Lower lobe of right lung (tissue), 2 donors: ENCODE data around the gene WNK2. TPM values are rescaled to one million over a fixed set of nuclear protein-coding genes. Genes with fewer than 3 reads are reported as not detected.

Source experiments
- ATAC-seq, 2 donors: fragments of 200-7000 bp; cut with Tn5 transposase; one replicate each; pipeline ENCODE4 v1.9.1; 2020 to 2022; ENCODE audit warnings: mild to moderate bottlenecking in 2 of 2, moderate library complexity in 2 of 2
- DNase-seq: peaks from one replicate; pipeline ENCODE4 v3.0.0-alpha.2; 2020
- H3K27ac ChIP-seq: fragments of 200-600 bp; one replicate; pipeline ENCODE4 v1.8.0; 2022
- H3K27me3 ChIP-seq: fragments of 200-600 bp; one replicate; pipeline ENCODE4 v1.8.0; 2022; ENCODE audit warnings: low read depth
- H3K36me3 ChIP-seq: fragments of 200-600 bp; one replicate; pipeline ENCODE4 v1.8.0; 2022; ENCODE audit warnings: mild to moderate bottlenecking
- H3K4me1 ChIP-seq: fragments of 200-600 bp; one replicate; pipeline ENCODE4 v1.8.0; 2022
- H3K4me3 ChIP-seq: fragments of 200-600 bp; one replicate; pipeline ENCODE4 v1.8.0; 2022; ENCODE audit warnings: mild to moderate bottlenecking
- H3K9me3 ChIP-seq: fragments of 200-600 bp; one replicate; pipeline ENCODE4 v1.8.0; 2022
- intact Hi-C: fragments of 100-400 bp; cut with DNase I; formaldehyde crosslinking; loops from one replicate; pipeline ENCODE4 v1.11.0; 2022
- total RNA-seq: library from RNA; stranded (reverse); fragmentation: NEBNext Ultra II Directional; extraction: Animal tissue kit (Norgen Biotek cat#: 25700); gene quantifications from one replicate; pipeline ENCODE4 v1.2.1, GENCODE V29; 2021
- TF ChIP-seq, protein P1 (sequence below): fragments of 200-600 bp; IDR thresholded peaks from one replicate; pipeline ENCODE4 v1.8.0; 2022; ENCODE audit warnings: antibody characterized with exemption, mild to moderate bottlenecking
- donor health status: DM: no; HTN: yes; CAD: no; lungs with severe emphysema.

The WNK2 gene
- total RNA-seq, 1 donor from 2014 or later, result 7.7 TPM

DNA sequence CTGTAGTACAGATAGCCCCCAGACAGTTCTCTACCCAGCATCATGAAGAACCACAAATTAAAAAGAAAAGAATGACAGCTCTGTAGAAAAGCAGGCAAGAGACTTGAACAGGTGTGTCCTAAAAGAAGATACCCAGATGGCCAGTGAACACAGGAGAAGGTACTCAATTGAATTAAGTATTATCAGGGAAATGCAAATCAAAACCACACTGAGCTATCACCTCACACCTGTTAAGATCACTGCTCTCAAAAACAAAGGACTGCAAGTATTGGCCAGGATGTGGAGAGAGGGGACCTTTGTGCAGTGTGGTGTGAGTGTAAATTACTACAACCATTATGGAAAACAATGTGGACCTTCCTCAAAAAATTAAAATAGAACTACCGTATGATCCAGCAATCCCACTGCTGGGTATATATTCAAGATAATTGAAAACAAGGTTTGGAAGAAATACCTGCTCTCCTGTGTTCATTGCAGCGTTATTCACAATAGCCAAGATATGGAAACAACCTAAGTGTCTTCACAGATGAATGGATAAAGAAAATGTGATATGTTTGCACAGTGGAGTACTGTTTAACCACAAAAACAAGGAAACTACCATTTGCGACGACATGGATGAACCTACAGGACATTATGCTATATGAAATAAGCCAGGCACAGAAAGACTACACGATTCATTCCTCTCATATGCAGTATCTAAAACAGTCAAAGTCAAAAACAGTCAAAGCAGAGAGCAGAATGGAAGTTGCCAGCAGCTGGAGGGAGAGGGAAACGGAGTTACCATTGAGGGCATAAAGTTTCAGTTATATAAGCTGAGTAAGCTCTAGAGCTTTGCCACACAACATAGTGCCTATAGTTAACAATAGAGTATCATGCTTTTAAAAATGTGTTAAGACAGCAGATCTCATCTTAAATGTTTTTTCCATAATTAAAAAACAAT is 102.6 kb downstream of the WNK2 start:
- no peak overlapping the region for H3K27ac ChIP-seq
- DNase-seq, result no peak
- H3K4me3 ChIP-seq, result no peak overlapping the region
- TF ChIP-seq, protein P1, sequence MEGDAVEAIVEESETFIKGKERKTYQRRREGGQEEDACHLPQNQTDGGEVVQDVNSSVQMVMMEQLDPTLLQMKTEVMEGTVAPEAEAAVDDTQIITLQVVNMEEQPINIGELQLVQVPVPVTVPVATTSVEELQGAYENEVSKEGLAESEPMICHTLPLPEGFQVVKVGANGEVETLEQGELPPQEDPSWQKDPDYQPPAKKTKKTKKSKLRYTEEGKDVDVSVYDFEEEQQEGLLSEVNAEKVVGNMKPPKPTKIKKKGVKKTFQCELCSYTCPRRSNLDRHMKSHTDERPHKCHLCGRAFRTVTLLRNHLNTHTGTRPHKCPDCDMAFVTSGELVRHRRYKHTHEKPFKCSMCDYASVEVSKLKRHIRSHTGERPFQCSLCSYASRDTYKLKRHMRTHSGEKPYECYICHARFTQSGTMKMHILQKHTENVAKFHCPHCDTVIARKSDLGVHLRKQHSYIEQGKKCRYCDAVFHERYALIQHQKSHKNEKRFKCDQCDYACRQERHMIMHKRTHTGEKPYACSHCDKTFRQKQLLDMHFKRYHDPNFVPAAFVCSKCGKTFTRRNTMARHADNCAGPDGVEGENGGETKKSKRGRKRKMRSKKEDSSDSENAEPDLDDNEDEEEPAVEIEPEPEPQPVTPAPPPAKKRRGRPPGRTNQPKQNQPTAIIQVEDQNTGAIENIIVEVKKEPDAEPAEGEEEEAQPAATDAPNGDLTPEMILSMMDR, result no peak
- no peaks in the 10 kb centered on the region for H3K36me3 ChIP-seq
- no peaks in the 10 kb centered on the region for H3K27me3 ChIP-seq
- no peaks in the 10 kb centered on the region for H3K4me1 ChIP-seq
- no peak for ATAC-seq
- intact Hi-C loops, result no loop called here
- H3K9me3 ChIP-seq, result no peaks in the 10 kb centered on the region

GRCh38 chr9:93287189-93287552 is 103.2 kb downstream of the WNK2 start:
- intact Hi-C loops, result no loop called here
- Histone ChIP-seq H3K4me3 (no peak overlapping the region), H3K9me3 (no peaks in the 10 kb centered on the region), H3K36me3 (no peaks in the 10 kb centered on the region), H3K4me1 (no peaks in the 10 kb centered on the region), H3K27me3 (peaks cover 4% of the 10 kb centered on the region), H3K27ac (no peak overlapping the region)
- ATAC-seq (peak in 1 of 2 donors; percentile 22), DNase-seq (no peak)
- TF ChIP-seq, protein P1, result no peak

- H3K4me1 ChIP-seq, result no peaks in the 10 kb centered on the region
- no peaks in the 10 kb centered on the region for H3K9me3 ChIP-seq
- H3K36me3 ChIP-seq, result no peaks in the 10 kb centered on the region
- H3K27me3 ChIP-seq, result peaks cover 4% of the 10 kb centered on the region
- TF ChIP-seq, protein P1, result no peak
- no peak for ATAC-seq
- H3K4me3 ChIP-seq, result no peak overlapping the region
- DNase-seq, result no peak
- intact Hi-C loops, result no loop called here
- H3K27ac ChIP-seq, result no peak overlapping the region
Observed at GRCh38 chr9:93287593-93287992, 103.7 kb downstream of the WNK2 start.

DNA sequence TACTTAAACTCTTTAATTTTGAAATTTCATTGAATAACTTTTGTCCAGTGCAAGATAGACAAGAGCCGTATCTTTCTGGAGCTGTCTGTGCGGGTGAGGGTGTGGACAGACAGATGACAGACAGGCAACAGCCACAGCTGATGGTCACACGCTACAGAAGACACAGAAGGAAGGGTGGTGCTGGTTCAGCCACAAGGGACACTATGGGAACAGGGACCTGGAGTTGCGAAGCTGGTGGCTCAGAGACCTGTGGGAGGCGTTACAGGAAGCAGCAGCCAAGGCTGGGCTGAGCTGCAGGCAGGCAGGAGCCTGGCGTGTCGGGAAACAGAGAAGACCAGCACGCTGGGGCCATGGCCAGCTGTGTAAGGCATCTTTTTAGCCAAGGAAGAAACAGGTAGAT is 104.4 kb downstream of the WNK2 start:
- ATAC-seq (no peak), DNase-seq (no peak)
- H3K9me3 ChIP-seq, result no peaks in the 10 kb centered on the region

GRCh38 chr9:93288891-93289883 is 105.2 kb downstream of the WNK2 start:
- peak; percentile 35 for DNase-seq
- ATAC-seq, result peak in 1 of 2 donors; percentile 15
- H3K4me3 ChIP-seq, result no peak overlapping the region
- TF ChIP-seq, protein P1, result no peak
- intact Hi-C loops, result no loop called here
- H3K36me3 ChIP-seq, result no peaks in the 10 kb centered on the region
- no peaks in the 10 kb centered on the region for H3K9me3 ChIP-seq
- H3K27me3 ChIP-seq, result peaks cover 4% of the 10 kb centered on the region
- H3K4me1 ChIP-seq, result no peaks in the 10 kb centered on the region
- no peak overlapping the region for H3K27ac ChIP-seq

More for the DNA sequence above, 104.4 kb downstream of the WNK2 start:
- Histone ChIP-seq H3K27me3 (peaks cover 4% of the 10 kb centered on the region), H3K36me3 (no peaks in the 10 kb centered on the region), H3K4me3 (no peak overlapping the region), H3K27ac (no peak overlapping the region), H3K4me1 (no peaks in the 10 kb centered on the region)
- intact Hi-C loops, result no loop called here
- TF ChIP-seq, protein P1, result no peak
